ENCODE data around the gene KRT14.

DNA sequence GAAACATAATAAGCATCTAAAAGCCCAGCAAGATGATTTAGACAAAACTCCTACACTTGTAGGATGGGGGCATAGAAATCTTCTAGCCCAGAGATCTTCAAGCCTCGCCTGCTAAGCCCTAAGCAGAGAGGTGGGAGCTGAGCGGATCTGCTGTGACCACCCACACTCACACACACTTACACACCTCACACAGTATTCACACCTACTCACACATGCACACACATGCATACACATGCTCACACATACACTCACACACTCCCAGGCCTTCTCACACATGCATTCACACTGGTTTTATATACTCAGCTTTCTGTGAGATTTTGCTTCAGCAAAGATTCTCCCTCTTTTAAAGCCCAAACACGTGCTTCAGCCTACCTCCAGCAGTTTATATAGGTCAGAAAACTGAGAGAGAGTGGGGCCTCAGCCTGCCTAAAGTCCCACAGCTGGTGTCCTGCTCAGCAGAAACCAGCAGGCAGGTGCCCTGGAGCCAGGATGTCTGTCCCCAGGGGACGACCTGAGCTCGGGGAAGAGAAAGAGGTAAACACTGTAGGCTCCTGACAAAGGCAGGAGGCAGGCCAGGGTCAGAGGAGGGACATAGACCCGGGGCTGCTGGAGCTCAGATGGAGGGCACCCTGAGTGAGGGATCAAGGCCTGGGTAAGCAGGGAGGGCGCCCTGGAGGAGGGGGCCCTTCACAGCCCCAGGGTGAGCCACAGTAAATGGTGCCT is 46.6 kb downstream of the KRT14 start:
- TF ChIP-seq SIN3A (IDR thresholded peaks at IDR 0.05; ENCODE audit: borderline replicate concordance, insufficient read depth, low read depth, low read length), result no peak
- TF ChIP-seq, protein P1, sequence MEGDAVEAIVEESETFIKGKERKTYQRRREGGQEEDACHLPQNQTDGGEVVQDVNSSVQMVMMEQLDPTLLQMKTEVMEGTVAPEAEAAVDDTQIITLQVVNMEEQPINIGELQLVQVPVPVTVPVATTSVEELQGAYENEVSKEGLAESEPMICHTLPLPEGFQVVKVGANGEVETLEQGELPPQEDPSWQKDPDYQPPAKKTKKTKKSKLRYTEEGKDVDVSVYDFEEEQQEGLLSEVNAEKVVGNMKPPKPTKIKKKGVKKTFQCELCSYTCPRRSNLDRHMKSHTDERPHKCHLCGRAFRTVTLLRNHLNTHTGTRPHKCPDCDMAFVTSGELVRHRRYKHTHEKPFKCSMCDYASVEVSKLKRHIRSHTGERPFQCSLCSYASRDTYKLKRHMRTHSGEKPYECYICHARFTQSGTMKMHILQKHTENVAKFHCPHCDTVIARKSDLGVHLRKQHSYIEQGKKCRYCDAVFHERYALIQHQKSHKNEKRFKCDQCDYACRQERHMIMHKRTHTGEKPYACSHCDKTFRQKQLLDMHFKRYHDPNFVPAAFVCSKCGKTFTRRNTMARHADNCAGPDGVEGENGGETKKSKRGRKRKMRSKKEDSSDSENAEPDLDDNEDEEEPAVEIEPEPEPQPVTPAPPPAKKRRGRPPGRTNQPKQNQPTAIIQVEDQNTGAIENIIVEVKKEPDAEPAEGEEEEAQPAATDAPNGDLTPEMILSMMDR (IDR thresholded peaks at IDR 0.05), result no peak

Measured in Panc1 (cell line).